HG03342 (cell line): ENCODE data around the gene HS3ST6.
"Not testable (repeated sequence)": the region's sequence is repeated elsewhere in the genome, so short reads cannot be mapped to it uniquely, and the experiment has no call there.

Experiments
- ATAC-seq: cut with Tn5 transposase; IDR thresholded peaks from one replicate; pipeline ENCODE4 v1.9.1; 2021; ENCODE audit warnings: mild to moderate bottlenecking, moderate library complexity; ENCODE audit not compliant: unreplicated experiment

Gene HS3ST6

DNA sequence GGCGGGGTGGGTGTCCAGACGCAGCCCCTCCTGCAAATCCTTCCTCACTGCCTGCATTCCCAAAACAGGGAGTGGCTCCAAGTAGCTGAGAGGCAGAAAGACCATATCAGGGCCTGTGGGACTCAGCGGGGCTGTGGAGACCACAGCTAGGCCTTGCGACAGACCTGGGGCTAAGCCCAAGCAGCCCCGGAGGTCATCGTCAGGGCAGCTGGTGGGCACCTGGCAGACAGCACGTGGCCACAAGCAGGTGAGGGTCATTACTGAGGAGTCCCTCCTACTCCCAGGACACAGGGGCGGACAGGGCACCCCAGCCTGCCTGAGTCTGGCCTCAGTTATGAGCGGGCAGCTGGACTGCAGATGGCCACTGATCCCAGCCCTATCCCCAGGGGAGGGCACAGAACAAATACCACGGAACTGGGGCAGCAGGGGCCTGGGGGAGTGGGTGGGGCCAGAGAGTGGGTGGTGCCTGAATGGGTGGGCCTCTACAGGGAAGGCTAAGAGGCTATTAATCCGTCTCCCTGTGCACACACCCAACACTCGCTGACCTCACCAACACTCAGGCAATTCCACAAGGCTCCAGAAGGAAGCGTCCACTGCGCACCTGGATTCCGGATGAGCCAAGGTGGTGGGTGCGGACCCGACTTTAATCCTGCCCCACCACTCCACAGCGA, 8.5 kb downstream of the HS3ST6 start:
- ATAC-seq, result no peak

DNA sequence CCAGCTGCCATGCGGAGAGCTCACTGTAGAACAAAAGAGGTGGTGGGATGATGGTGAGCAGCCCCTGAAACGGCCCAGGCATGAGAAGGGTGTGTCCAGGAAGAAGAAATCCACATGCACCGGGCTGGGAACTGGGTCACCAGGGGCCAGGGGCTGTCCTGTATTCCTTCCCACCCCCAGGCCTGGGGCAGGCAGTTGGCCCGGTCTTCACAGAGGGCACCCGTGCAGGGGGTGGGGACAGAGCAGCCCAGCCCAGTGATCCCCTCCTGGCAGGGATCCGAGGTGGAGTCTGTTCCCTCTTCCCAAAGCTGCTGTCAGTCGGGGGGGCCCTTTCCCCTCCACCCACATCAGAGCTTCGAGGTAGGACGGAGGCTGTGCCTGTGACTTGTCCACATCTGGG, 9.2 kb downstream of the HS3ST6 start:
- ATAC-seq, result no peak

DNA sequence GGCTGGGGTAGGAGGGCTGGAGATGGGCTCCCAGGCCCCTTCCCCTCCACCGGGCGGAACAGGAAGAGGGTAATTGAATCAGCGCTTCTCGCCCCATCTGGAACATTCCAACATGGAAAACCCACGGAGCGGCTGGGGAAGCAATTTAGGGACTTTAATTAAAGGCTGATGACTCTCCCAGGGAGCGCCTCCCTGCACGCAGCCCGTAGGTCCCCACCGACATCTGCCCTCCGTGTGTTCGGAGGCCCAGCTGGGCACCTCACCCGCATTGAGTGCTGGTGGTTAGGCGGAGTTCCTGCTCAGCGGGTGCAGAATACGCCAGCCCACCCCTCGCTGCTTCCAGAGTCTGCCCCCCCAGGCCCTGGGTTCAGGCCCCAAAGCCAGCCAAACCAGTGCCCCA, 10.0 kb downstream of the HS3ST6 start:
- ATAC-seq, result no peak

DNA sequence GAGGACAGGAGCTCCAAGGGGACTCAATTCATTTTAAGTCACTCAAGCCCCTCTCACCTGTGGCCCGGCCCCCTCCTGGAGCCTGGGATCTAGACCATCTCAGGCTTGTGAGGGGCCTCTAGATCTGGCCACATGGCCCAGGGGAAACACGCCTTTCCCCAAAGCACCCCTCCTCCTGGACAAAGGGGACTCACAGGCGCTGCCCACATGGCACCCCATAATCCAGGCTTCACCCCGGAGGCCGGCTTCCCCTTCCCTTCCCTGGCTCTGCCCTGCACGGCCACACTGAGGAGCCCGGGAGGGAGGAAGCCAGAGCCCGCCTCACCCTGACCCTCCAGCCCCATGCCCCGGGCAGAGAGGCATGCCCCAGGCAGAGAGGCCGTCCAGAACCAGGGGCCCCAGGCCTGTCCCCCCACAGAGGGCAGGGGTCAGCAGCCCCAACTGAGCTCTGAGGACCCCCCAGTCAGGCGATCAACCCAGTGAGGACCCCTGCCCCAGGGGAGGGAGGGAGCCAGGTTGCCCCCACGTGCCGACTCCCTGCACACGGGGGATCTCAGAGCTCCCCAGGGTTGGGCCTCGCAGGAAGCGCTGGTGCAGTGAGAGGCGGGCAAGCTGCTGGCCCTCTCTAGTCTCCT, 10.9 kb downstream of the HS3ST6 start:
- ATAC-seq, result no peak

DNA sequence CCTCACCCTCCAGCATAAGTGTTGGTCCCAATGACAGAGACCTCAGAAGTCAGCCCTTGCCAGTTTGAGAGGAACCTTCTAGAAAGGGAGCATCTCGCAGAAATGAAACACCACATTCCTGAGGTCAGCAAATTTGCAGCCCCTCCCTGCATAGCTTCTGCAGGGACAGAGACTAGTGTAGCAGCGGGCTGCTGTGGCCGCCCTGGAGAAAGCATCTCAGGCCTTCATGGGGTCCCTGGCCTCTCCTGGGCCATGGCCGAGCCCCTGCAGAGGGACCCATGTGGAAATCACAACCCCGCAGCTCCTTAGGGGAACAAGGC, 11.4 kb downstream of the HS3ST6 start:
- ATAC-seq, result no peak

DNA sequence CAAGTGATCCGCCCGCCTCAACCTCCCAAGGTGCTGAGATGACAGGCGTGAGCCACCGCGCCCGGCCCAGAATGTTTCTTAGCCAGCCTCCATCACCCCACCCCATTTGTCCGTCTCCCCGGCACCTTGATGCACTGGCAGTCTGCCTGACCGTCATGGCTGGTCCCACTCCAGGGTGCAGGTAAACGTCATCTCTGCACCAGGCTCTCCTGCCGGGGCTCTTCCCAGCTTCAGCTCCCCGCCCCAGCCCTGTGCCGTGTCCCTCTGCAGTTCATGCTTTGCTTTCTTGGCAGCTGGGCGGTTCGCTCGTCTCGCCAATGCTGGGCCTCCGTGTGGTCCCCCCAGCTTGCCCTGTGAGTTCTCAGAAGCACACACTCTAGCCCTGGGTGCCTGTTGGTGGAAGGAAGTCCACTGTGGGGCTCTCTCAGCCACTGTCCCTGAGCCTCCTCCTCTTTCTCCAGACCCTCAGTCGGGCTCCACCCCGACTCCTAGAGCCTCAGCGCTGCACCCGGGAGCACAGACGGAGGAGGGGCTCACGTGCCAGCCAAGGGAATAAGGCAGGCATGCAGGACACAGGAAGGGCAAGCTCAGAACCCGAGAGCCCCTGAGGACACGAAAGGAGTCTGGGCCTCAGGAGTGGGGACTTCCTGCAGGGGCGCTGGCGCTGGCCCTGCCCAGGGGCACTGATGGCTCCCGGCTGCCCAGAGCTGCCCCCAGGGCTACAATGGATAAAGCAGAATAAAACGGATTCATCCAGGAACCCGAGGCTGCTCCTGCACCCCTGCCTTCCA, 12.0 kb downstream of the HS3ST6 start:
- ATAC-seq, result no peak

DNA sequence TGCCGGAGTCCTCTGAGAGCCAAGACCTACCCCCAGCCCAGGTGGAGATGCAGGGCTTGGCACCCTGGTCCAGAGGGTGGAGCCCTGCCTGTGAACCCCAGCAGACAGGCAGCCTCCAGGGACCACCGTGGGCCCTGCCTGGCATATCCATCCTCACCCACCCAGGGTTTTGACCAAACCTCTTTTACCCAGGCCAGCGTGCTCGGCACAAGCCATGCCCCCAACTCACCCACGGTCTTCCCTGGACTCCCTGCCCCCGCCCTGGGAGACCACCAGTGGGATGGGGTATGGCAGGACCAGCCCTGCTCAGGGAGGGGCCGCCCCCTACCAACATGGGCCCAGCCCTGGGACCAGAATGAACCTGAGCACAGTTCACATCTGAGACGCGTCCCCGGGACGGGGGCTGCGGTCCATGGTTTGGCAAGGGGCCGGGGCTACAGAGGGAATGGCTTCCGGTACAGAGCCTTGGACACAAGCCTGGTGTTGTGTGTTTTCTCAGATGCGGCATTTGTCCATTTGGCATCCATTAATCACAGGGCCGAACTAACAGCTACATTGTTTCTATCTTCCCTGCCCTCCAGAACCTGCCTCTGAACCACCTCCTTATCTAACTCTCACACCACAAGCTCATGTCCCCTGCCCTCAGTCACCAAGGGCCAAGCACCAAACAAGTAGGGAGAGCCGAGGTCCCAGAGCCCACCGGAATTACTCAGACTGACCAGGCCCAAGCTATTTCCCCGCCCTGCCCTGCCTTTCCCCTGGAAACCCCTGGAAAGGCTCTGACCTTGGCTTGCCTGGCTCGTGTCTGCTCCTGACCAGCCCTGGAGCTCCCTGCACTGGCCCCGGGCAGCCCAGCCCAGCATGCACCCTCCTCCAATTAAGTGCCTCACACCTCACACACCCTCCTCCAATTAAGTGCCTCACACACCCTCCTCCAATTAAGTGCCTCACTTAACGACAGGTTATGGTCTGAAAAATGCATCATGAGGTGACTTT, 14.1 kb downstream of the HS3ST6 start:
- ATAC-seq, result no peak

DNA sequence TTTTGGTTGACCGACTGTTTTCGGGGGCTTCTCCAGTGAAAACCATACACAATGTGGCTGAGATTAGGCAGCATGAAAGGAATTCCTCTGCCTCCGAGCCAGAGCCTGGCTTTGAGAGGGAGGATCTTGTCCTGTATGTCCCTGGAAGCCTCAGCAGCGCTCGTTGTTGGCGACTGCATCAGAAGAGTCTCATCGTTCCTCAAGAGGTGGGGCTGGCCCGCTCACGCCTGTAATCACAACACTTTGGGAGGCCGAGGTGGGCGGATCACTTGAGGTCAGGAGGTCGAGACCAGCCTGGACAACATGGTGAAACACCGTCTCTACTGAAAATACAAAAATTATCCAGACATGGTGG, 15.0 kb downstream of the HS3ST6 start:
- no peak for ATAC-seq

DNA sequence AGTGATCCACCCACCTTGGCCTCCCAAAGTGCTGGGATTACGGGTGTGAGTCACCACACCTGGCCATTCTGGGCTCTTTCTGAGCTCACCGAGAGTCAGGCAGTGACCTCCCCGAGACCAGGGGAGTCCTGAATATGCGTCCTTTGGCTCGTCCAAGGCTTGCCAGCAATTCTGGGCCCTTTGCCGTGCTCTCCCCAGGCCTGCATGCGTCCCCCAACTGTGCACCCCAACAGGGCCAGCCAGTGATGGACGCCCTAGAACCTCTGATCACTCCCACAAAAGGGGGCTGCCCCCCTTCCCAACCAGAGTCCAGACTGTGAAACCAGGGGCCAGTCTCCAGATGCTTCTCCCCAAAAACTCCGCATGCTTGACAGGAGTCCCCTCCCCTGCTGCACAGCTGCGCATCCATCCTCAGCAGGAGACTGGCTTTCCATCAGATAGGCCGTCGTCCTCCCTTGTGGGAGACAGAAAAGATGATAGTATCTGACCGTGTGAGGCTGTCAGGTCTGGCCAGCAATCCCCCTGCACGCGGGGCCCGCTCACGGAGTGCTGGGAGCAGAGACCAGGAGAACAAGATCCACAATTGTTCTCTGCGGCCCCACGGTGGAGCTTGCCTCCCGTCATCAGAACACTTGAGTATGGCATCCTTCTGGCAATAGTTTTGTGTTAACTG, 15.5 kb downstream of the HS3ST6 start:
- no peak for ATAC-seq

DNA sequence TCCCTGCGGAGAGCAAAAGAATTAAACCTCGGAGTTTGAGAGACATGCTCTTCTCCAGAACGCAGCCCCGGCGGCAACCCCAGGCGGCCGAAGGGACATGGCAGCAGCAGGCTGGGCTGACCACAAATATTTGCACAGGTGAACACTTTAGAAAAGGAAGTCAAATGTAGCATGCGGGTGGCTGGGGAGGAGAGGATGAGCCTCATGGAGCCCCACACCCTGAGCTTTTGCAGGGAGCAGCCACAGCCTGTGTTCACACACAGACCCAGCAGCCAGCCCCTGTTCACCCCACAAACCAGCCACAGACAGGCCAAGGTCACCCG, 17.8 kb downstream of the HS3ST6 start:
- ATAC-seq, result no peak

DNA sequence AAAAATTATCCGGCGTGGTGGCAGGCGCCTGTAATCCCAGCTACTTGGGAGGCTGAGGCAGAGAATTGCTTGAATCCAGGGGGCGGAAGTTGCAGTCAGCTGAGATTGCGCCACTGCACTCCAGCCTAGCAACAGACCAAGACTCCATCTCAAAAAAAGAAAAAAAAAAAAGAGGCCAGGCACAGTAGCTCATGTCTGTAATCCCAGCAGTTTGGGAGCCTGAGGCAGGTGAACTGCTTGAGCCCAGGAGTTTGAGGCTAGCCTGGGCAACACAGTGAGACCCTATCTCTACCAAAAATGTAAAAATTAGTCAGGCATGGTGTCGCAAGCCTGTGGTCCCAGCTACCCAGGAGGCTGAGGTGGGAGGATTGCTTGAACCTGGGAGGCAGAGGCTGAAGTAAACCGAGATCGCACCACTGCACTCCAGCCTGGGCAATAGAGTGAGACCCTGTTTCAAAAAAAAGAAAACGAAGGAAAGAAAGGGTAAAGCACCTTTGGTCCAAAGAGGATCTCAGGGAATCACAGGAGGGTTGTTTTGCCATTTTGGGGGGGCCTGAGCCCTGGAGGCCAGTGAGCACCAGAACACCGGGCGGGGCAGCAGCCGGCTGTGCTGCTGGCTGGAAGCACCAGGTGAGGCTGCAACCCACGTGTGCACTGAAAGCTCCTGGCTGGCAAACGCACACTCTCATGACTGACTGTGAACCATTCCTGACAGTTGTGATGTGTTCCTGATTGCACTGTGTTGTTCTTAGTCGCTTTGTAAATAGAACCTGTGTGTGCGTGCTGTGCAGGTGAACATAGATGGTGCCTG, 18.4 kb downstream of the HS3ST6 start:
- ATAC-seq, result no peak

DNA sequence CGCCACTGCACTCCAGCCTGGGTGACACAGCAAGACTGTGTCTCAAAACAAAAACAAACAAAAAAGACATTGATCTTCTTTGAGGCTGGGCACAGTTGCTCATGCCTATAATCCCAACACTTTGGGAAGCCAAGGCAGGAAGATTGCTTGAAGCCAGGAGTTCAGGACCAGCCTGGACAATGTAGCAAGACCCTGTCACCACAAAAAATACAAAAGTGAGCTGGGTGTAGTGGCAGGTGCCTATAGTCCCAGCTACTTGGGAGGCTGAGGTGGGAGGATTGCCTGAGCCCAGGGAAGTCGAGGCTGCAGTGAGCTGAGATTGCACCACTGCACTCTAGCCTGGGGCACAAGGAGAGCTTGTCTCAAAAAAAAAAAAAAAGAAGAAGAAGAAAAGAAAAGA, 20.5 kb downstream of the HS3ST6 start:
- ATAC-seq, result not testable (repeated sequence)

DNA sequence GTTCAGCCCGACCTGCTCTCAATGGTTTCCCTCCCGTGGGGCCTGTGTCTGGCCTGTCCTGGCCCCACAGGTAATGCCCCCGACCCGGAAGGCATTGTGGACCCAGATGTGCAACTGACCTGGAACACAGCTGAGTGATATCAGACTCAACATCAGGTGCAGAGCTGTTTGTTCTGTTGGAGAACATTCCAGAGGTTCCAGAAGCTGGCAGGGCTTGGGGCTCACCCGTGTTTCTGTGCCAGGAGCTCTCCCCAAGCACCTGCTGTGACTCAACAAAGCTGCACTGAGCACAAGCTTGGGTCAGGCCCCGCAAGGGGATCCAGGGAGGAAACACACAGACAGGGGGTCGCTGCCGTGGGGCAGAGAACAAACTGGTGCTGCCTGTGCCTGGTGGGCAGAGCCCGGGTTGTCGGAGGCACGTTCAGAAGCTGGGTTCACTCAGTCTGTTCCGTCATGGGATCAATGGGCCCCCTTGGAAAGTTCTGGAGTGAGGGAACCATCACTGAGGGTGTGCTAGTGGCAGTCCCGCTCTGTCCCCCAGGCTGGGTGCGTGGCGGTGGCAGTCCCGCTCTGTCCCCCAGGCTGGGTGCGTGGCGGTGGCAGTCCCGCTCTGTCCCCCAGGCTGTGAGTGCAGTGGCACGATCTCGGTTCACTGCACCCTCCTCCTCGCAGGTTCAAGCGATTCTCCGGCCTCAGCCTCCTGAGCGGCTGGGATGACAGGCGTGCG, 22.1 kb downstream of the HS3ST6 start:
- ATAC-seq, result no peak

DNA sequence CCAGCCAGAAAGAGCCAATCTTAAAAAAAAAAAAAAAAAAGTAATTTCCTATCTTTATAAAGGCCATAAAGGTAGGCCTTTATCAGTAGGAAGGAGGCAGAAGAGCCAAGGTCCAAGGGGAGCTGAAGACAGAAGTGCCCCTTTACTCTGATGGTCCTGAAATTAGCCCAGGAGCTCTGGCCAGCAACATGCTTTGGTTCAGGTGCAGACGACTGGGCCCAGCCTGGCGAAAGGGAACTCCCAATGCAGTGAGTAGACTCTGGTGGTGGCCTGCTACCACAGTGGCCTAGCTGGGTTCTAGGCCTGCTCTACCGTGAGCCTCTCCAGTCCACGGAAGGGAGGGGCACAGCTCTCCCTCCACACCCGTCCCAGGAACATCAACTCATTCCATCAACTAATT, 23.1 kb downstream of the HS3ST6 start:
- no peak for ATAC-seq

DNA sequence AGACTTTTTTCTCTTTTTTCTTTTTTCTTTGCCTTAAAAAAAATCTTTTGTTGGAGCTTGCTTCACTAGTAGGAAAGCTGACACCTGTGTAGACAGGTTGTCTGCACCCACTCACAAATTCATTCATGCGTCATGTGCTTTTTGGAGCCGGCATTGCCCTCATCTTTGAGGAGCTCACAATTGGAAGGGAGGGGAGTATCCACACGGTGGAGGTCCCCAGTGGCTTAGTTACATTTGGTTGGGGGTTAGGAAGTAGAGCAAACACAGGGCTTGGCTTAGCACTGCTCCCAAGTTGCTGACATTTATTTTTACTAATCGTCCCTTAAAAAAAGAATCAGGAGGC, 27.5 kb downstream of the HS3ST6 start:
- ATAC-seq, result no peak

DNA sequence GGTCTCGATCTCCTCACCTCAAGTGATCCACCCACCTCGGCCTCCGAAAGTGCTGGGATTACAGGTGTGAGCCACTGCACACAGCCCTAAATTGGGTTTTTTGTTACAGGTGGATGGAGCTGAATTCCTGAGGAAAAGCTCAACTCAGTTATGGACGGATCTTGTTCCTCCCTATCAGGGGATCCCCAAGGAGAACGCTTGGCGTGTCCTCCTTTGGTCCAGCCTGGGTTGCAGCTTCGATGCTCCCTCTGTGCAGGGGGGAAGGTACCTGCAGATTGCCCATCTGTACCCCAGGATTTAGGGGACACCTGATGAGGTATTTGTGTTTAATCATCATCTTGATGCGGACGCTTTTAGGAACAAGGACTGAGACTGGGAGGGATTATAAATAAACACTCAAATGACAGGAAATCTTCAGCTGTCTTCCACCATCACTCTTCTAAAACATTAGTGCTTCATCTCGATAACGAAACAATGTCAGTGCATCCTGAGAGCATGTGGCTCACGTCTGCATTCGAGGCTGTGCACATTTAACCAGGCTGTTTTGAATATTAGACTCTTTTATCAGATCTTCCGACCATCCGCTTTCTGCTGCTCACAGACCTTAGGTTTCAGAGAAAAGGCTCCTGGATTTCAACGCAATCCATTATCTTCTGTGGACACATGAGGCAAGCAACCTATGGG, 28.0 kb downstream of the HS3ST6 start:
- no peak for ATAC-seq

DNA sequence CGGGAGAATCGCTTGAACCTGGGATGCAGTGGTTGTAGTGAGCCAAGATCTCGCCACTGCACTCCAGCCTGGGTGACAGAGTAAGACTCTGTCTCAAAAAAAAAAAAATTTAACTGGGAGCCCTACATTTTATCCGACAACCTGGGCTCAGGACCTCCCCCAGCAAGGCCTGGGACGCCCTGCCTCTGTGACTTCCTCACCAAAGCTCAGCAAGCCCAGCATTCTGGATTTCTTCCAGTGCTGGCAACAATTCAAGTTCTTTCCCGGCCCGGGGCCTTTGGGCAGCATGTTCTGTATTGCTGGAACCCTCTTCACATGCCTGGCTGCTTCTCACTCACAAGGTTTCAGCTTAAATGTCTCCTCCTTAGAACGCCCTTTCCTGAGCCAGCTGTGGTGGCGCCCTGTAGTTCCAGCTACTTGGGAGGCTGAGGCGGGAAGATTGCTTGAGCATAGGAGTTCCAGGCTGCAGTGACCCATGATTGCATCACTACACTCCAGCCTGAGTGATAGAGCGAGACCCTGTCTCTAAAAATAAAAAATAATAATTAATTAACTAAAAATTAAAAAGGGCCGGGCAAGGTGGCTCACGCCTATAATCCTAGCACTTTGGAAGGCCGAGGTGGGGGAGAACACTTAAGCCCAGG, 30.4 kb downstream of the HS3ST6 start:
- no peak for ATAC-seq

DNA sequence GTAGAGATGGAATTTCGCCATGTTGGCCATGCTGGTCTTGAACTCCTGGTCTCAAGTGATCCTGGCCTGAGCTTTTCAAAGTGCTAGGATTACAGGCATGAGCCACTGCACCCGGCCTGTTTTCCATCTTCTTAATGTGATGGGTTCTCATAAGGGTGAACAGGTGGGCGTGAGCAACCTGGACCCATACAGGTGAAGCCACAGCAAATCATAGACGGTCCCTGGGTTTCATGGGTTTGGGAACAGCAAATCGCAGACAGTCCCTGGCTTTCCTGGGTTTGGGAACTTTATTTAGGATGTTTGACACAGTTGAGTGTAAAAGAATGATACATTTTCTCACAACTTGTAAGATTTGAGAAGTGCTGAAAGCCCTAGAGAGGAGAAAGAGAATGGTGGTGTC, 33.3 kb downstream of the HS3ST6 start:
- ATAC-seq, result no peak
